Measurements from ENCODE around the gene UBTF.
"Not testable (repeated sequence)": the region's sequence is repeated elsewhere in the genome, so short reads cannot be mapped to it uniquely, and the experiment has no call there.

The UBTF gene

DNA sequence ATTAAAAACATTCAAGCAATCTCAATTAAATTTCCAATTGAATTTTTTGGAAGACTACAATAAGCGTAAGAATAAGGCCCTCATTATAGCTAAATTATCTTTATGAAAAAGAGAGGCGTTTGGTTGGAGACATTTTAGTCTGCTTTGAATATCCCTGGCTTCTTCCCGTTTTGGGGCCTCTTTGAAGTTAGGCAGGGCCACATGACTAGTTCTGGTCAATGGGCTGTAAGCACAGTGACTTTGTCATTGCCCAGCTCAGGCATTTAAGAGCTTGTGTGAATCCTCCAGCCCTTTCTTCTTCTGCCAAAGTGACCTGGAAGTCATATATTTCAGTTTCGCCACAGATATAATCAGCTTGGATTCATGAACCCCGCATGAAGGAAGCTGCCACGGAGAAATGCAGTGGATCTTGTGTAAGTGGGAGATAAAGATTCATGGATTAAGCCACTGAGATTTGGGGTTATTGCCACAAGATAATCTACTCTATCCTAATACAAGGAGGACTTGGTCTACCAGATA lies 21.7 kb upstream of the UBTF start:
- no peak for DNase-seq

DNA sequence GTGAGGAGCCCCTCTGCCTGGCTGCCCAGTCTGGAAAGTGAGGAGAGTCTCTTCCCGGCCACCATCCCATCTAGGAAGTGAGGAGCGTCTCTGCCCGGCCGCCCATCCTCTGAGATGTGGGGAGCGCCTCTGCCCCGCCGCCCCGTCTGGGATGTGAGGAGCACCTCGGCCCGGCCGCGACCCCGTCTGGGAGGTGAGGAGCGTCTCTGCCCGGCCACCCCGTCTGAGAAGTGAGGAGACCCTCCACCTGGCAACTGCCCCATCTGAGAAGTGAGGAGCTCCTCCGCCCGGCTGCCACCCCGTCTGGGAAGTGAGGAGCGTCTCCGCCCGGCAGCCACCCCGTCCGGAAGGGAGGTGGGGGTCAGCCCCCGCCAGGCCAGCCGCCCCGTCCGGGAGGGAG lies 18.4 kb upstream of the UBTF start:
- DNase-seq = not testable (repeated sequence)

DNA sequence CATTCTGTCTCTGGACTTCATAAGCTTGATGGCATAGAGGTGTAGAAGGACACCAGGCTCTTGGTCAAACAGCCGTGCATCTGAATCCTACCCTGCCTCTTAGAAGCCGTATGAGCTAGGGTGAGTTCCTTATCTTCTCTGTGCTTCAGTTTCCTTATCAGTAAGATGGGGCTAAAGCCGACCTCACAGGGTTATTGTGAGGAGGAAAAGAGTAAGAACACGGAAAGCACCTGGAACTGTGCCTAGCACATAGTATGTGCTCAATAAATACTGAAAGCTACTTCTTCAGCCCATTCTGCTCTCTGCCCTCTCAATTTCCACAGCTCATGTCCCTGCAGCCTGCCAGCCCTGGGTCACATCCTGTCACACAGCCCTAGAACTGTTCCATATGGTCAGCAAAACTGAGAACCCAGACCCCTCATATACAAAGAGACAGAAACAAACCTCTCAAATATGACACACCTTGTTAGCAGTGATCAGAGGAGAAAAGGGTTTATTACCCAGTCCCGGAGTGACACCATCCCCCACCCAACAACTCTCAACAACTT lies 17.0 kb upstream of the UBTF start:
- DNase-seq = no peak

DNA sequence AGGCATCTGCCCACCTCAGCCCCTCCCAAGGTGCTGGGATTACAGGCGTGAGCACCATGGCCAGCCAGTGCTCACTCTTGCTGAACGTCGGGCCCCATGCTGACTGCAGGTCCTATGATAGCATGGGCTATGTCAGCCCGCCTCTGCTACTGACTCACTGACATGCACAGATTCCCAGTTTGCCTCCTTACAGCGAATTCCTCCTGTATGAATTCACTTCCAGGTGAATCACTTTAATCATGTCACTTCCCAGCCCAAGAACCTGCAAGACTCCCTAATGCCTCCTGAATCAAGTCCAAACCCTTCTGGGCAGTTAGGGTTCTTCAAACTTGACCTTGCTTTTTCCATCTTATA lies 16.1 kb upstream of the UBTF start:
- no peak for DNase-seq

DNA sequence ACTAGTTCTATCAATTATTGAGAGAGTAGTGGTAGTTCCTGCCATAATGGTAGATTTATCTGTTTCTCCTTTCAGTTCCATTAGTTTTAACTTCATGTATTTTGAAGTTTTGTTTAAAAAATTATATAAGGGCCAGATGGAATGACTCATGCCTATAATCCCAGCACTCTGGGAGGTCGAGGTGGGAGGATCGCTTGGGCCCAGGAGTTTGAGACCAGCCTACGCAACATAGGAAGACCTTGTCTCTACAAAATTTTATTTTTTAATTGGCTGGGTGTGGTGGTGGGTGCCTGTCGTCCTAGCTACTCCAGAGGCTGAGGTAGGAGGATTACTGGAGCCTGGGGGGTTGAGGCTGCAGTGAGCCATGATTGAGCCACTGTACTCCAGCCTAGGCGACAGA lies 14.1 kb upstream of the UBTF start:
- no peak for DNase-seq

DNA sequence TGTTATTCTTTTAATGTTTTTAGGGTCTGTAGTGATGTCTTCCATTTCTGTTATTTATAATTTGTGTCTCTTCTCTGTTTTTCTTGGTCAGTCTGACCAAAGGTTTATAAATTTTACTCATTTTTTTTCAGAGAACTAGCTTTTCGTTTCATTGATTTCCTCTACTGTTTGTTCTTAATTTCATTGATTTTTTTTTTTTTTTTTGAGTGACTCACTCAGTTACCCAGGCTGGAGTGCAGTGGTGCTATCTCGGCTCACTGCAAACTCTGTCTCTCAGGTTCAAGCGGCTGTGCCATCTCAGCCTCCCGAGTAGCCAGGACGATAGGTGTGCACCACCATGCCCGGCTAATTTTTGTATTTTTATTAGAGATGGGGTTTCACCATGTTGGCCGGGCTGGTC lies 12.6 kb upstream of the UBTF start:
- DNase-seq = no peak

DNA sequence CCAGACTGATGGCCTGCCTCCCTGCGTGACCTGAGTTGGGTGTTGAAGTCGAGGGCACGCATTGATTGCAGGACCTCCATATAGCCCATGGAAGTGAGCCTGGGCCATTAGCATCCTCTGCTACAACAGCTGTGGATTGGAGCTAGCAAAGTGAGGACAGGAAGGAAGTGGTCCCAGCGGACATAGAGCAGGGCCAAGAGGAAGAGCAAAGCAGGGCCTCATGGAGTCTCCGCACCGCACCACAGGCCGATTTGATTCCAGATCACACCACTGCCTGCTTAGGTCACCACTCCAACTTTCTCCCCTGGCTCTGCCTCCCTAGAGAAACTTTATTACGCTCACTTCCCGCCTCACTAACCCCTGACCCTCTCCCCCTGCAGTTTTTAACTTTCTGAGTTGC lies 10.7 kb upstream of the UBTF start:
- DNase-seq = no peak

DNA sequence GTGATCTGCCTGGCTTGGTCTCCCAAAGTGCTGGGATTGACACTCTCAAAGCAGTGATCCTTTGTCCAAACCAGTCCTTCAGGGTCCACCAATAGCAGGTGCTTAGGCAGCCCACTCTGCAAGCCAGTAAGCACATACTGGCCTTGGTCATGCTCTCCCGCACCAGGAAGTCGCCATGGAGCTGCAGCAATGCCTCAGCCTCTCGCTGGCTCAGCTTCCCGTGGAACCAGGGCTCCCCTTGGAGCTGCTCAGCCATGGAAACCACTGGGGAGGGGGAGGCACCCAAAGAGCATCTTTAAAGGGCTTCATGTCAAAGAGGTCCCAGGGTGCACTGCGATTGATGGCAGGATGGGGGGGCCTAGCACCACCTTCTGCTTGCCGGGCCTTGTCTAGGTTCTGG lies 9.6 kb upstream of the UBTF start:
- no peak for DNase-seq

DNA sequence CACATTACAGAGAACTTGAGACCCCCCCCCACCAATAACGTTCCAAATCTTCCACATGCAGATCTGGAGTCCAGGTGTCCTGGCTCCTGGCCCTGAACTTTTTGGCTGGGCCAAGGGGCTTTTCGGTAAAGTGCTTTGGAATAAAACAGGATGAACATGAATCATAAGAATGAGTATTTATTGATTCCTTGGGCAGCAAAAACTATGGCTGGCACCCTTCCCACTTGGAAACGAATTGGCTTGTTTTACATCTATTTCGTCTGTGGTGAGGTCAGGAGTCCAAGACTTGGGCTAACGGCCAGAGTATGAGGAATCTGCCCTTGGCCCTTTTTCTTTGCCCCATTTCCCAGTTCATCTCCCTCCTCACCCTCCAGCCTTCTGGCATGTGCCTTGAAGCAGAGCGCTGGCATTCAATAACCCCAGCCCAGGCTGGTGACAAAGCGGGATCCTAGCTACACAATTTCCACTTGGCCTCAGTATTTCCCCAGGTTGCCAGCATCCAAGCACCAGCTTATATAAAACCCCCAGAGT lies 4.1 kb upstream of the UBTF start:
- DNase-seq = no peak

DNA sequence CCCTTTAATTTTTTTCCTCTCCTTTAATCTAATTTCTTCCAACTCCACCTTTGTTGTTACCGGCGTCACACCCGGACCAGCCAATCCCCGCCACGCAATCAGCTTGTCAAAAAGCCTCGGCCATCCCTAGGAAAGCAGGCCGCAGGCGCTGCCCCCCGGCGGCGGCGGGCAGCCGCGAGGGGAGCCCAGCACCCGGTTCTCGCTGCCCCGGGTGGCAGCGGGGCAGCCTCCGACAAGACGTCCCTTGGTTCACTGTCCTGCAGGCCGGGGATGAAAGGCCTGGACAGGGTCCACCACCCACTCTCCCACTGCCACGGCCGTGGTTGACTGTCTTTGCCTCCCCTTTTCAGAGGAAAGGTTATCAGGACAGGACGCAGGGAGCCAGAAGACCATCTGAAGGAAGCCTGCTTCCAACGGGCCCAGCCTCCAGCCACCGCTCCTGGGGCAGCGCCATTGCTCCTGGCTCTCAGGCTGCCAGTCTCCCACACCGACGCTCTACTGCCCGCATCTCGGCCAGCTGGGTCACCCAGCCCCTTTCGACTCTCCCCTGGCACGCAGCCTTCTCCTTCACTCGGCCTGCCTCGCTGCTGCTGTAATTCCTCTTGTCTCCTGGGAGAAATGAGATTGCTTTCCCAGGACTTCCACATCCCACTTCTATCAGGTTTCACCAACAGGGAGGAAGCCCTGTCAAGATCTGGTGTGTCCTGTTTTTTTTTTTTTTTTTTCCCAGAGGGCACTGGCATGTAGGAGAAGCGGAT lies 2.8 kb upstream of the UBTF start:
- peak; percentile 48 to 67 for DNase-seq

DNA sequence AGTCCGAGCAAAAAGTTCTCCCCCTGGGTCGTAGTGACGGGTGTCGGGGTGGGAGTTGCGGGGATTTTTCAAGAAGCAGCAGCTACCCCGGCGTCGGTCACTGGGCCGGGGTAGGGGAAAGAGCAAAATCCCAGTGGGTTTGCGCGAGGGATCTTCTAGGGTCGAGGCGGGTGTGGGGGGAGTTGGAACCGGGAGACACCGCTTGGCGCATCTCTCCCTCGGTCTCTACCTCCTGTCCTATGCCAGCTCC lies 2.3 kb upstream of the UBTF start:
- peak in 1 of 2 donors; percentile 41 for DNase-seq

DNA sequence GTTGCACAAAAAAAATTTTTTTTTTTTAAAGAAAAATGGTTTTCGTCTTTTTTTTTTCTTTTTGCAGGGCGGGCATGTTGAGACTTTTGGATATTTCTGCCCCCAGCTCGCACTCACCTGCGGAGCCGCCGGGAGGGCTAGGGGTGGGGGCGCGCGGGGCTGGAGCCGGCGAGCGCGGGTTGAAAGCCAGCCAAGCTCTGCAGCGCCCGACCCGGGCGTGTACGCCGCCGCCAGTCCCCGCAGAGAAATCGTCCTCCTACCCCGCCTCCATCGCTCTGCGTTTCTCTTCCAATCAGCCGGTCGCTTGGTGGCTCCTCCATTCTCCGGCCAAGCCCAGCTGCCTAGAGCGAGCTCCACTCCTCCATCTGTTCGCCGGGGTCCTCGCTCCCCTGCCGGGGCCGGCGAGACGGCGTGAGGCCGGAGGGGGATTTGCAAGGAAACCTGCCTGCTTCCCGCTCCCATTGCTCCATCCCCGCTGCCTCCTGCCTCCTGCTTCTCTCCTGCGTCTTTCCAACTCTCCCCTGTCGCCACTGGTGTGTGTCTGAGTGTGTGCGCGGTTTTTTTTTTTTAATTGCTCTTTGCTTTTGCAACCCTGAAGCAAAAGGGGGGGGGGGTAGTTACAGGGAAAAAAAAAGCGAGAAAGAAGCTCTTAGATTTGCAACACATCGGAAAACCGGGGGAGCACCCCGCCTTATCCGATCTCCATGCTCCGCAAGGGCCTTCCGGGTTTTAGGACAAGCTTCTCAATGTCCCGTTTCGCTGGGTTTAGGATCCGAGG lies 1.8 kb upstream of the UBTF start:
- DNase-seq = peak; percentile 68 to 72

DNA sequence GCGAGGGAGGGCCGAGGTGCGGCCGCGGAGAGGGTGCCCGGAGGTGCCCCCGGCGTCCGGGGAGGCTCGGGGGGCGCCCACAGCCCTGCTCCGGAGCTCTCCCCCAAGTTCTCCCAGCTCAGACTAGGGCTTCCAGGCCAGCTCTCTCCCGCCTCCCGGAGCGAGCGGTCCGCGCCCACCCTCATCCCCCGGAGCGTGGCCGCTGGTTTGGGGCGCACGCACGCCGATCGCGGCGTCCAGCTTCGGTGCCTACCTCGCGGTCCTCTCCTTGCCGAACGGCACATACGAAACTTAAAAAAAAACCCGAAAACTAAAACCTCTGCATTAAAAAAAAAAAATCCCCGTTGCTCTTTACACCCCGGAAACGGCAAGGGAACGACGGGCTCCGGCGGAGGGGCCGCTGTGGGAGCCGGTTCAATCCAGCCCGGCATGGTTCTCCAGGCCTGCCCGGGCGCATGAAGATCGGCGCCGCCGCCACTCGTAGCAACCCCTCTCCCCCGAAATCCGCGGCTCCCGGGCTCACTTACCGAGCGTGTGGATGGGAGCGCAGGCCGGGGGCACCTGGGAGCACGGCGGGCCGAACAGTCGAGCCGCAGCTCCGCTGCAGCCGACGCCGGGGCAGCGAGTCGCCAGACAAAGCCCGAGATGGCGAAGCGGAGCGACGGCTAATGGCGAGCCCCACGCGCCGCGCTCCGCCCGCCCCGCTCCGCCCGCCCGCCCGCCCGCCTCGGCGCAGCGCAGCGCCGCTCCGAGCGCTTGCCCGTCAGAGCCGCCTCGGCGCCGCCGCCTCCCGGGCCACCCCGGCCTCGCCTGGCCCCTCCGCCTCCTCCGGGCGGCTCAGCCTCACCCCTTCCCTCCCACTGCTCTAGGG lies 973 bp upstream of the UBTF start:
- DNase-seq = peak; percentile 60 to 62

DNA sequence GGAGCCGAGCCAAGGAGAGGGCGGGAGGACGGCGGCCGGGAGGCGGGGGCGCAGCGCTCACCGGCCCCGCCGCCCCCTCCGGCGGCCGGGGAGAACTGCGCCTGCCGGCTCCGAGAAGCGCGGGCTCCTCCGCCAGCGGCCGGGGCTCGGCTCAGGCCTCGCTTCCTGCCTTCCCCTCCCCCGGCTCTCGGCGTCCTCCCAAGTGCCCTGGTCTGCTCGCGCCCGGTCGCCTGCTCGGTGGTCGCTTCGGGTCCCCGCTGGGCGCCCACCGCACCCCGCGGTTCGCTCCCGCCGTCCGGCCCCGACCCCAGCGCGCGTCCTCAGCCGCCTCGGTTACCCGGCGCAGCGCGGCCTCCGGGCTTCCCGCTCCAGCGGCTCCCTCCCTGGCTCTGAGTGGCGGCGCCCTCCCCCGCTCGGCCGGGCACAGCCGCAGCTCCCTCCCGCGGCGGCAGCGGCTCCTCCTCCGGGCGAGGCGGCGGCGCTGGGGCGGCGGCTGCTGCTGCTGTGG lies 313 bp downstream of the UBTF start:
- DNase-seq = peak; percentile 71

DNA sequence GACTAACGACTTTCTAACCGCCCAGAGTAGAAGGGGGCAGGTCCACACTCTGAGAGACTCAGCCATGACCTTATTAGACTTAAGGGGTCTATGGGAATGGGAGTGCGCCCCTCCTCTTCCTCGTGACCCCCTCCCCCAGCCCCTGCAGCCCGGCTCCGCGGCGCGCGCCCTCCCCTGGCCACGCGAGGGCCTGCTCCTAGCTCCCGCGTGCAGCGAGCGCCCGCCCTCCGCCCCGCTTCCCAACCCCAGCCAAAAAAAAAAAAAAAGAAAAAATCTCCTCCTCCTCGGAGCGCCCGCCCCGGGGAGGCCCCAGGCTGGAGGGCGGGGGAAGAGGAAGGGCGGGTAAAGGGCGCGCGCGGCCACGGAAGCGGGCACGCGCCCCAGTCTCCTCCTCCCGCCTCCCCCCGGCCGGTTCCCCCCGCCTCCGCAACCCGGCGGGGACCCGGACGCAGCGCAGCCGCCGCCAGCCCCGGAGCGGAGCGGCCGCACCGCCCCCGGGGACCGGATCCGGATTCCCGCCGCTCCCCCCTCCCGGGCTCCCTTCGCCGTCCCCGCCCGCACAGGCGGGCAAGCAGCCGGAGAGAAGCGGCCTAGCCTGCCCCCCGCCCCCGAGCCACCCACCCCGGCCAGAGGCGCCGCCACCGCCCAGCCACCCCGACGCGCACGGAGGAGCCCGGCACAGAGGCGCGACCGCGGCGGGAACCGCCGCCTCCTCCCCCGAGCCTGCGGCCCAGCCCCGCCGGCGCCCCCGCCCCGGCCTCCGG lies 949 bp downstream of the UBTF start:
- DNase-seq = peak; percentile 86

DNA sequence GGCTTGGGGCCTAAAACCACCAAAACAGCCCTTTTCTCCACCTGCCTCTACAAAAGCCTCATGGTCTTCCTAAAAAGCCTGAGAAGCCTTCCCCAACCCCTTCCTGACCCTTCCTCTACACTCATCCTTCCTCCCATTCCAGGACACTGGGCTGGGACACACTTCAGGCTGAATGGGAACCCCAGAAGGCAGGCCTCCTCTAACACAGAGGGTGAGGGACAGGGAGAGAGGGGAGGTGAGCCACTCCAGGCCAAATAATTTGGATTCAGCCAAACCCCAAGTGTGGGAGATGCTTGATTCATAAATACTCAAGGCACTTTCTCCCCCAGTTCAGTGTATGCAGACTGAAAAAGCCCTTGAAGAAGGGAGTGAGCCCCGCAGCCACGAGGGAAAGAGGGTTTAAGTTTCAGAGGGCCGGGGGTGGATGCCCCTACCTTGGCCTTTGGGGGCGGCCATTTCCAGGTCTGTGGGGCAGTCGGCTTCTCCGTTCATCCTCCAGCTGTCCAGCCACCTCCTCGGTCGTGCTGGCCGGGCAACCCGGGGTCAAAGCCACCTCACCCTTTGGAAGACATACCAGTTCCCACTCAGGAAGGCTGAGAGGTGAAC lies 1.6 kb downstream of the UBTF start:
- no peak for DNase-seq

DNA sequence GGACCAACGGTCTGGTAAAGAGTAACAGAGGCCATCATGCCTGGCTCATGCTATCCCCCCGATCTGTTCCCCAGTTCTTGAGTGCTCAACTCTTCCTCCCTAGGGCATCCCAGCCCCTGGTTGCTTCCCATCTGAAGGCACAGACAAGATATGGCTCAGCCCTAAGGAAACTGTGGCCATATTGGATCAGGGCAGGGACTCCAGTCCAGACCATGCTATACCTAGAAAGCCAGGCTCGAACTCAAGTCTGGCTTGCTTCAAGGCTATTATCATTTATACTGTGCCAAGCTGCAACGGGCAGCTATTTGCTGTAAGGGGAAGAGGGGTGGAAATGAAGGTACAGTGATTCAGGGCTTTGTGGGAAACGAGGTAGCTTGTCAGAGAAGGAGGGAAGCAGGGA lies 2.8 kb downstream of the UBTF start:
- no peak for DNase-seq

DNA sequence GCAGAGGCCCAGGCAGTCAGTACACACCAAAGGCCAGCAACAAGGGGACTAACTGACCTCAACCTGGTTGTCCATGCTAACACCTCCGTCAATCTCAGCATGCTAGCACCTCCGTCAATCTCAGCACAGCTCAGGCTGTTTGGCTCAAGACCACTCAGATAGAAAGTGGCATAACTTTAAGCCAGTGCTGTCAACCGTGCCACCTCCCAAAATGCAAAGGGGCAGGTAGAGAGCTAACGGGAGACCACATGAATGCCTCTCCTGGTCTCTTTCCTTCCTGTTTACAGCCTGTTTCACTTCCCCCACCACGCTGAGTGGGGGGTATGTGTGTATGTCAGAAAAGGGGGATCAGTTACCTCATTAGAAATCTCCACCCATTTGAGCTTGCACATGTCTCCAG lies 3.3 kb downstream of the UBTF start:
- no peak for DNase-seq

DNA sequence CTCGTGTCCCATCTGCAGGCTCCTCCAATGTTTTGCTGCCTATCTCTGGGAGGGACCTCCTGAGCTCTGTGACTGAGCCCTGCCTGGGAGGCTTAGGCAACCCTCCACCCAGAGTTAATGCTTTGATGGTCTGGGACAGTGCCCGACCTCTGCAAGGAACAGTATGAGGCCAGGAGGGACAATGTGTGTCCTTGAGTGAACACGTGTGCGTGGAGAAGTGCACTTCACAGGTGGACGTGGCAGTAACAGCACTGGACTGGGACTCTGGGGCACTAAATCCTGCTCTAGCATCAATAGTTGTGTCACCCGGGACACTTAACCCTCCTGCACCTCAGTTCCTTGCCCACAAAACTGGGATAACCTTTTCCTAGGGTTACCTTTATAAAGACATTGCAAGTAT lies 4.6 kb downstream of the UBTF start:
- no peak for DNase-seq

DNA sequence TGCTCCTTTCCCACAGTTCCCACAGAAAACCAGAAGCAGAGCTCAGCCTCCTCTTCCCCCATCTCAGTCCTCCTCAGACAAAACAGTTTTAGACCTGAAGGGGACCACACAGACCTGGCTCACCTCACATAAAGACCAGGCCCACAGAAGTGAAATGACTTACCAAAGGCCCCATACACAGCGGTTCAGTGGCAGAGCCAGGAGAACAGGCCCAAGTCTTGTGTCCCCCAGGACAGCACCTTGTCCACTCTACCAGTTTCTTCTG lies 5.3 kb downstream of the UBTF start:
- DNase-seq = no peak

DNA sequence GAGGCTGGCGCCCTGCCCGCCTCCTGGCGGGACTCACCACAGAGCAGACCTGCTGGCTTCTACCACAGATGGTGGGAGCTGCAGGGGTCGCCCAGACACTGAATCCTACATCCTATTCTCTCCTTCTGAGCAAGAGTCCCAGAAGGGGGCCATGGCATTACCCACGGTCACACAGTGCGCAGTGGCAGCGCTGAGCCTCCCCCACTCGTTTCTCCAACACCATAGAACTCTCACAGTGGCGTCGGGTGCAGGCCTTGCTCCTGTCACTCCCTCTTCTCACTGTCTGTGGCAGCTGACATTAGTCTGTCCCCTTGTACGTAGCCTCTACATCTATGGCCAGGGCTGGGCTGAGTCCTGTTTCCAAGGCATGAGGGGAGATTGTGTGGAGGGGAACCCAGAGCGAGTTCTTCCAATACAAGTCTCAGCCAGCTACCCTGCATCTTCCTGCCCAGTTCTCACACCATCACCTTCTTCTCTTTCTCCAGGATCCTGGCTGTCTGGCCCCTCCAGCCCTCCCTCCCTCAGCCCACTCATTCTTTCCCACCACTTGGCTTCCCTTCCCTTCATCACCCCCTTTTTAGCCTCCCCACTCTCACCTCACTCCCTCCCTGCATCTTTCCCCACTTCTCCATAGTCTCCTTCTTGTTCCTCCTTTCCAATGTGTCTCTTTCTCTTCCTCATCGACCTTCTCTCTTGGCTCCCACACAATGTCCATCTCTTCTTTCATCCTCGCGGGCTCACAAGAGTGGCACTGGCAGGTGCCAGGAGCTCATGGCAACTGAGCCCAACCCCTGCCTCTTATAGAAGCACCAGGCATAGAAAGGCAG lies 5.9 kb downstream of the UBTF start:
- no peak for DNase-seq
